ENCODE measurements around the gene MKX.

GRCh38 chr10:27792216-27792615 lies 46.6 kb upstream of the MKX start:
- TF ChIP-seq EZH2 (IDR thresholded peaks at IDR 0.05; ENCODE audit: insufficient read depth, poor library complexity, severe bottlenecking): no peak
- no peak for TF ChIP-seq EZH2phosphoT487 (IDR thresholded peaks at IDR 0.05; ENCODE audit: insufficient read depth, low read depth)
